NCI-H2081 (cell line): ENCODE results near the gene EYA4.
A peak's percentile ranks its signal among the peaks of the same experiment; 100 is the strongest.
"Not testable (repeated sequence)": the region's sequence is repeated elsewhere in the genome, so short reads cannot be mapped to it uniquely, and the experiment has no call there.

ENCODE experiments used
- DNase-seq, 2 experiments: peaks; one replicate each; lab custom pipeline; 2025; lab: John Stamatoyannopoulos, UW

EYA4 gene

GRCh38 chr6:133352046-133352445 is 110.9 kb downstream of the EYA4 start:
- DNase-seq, result no peak

- DNase-seq, result no peak
Observed at GRCh38 chr6:133353061-133353460, 111.9 kb downstream of the EYA4 start.

- DNase-seq, result no peak
Observed at GRCh38 chr6:133355922-133356321, 114.8 kb downstream of the EYA4 start.

- peak in 1 of 2 experiments; percentile 5 for DNase-seq
Observed at GRCh38 chr6:133358574-133359150, 117.5 kb downstream of the EYA4 start.

GRCh38 chr6:133359256-133359655 is 118.1 kb downstream of the EYA4 start:
- DNase-seq, result no peak

GRCh38 chr6:133359760-133360159 is 118.6 kb downstream of the EYA4 start:
- no peak for DNase-seq

- DNase-seq, result no peak
Observed at GRCh38 chr6:133360194-133360593, 119.0 kb downstream of the EYA4 start.

- no peak for DNase-seq
Observed at GRCh38 chr6:133362813-133363212, 121.7 kb downstream of the EYA4 start.

- peak; percentile 35 to 77 for DNase-seq
Observed at GRCh38 chr6:133368664-133369063, 127.5 kb downstream of the EYA4 start.

GRCh38 chr6:133369773-133370272 is 128.7 kb downstream of the EYA4 start:
- no peak for DNase-seq

GRCh38 chr6:133376743-133377142 is 135.6 kb downstream of the EYA4 start:
- no peak for DNase-seq

- no peak for DNase-seq
Observed at GRCh38 chr6:133377219-133377618, 136.1 kb downstream of the EYA4 start.

- no peak for DNase-seq
Observed at GRCh38 chr6:133380047-133380446, 138.9 kb downstream of the EYA4 start.

GRCh38 chr6:133380723-133381122 is 139.6 kb downstream of the EYA4 start:
- no peak for DNase-seq

- no peak for DNase-seq
Observed at GRCh38 chr6:133388731-133389130, 147.6 kb downstream of the EYA4 start.

- DNase-seq, result no peak
Observed at GRCh38 chr6:133390168-133390567, 149.0 kb downstream of the EYA4 start.

GRCh38 chr6:133392015-133392414 is 150.9 kb downstream of the EYA4 start:
- peak in 1 of 2 experiments; percentile 58 for DNase-seq

- no peak for DNase-seq
Observed at GRCh38 chr6:133392641-133393040, 151.5 kb downstream of the EYA4 start.

GRCh38 chr6:133393891-133394290 is 152.7 kb downstream of the EYA4 start:
- DNase-seq, result no peak

- no peak for DNase-seq
Observed at GRCh38 chr6:133394630-133395029, 153.5 kb downstream of the EYA4 start.

GRCh38 chr6:133396233-133396983 is 155.3 kb downstream of the EYA4 start:
- DNase-seq, result peak in 1 of 2 experiments; percentile 4

GRCh38 chr6:133396984-133397348 is 155.8 kb downstream of the EYA4 start:
- no peak for DNase-seq

GRCh38 chr6:133397601-133398000 is 156.4 kb downstream of the EYA4 start:
- not testable (repeated sequence) for DNase-seq

- DNase-seq, result no peak
Observed at GRCh38 chr6:133399426-133399825, 158.3 kb downstream of the EYA4 start.
